Measurements from ENCODE around the gene HCN2. TPM values are rescaled to one million over a fixed set of nuclear protein-coding genes. Genes with fewer than 3 reads are reported as not detected.

HCN2 gene
- total RNA-seq, 4 donors from 2014 or later: not detected

DNA sequence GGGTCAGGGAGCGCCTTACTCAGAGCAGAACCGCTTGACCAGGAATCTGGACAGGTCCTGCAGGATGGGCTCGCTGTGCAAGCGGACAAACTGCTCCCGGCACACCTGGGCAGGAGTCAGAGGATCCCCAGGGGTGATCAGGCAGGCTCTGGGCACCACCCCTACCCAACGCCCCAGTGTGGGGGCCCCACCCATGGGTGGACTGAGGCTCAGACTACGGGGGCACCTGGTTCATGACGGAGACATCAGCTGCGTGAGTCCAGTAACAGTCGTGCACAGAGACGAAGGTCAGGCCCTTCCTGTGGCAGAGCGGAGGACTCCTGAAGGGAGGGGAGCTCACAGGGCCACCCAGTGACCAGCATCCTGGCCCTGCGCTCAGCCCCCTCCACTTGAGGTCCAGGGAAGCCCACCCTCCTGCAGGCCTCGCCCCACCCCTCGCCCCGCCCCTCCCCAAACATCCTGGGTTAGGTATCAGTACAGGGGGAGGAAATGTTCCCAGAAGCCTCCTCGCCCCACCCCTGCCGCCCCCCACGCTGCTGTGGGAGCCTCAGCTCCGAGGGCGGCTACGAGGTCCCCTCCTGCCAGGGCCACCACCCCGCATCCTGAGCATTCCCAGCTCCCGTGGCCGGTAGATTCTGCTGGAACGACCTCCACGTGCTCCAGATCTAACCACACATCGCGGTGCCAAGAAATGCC, 28.0 kb downstream of the HCN2 start:
- TF ChIP-seq, protein P1, sequence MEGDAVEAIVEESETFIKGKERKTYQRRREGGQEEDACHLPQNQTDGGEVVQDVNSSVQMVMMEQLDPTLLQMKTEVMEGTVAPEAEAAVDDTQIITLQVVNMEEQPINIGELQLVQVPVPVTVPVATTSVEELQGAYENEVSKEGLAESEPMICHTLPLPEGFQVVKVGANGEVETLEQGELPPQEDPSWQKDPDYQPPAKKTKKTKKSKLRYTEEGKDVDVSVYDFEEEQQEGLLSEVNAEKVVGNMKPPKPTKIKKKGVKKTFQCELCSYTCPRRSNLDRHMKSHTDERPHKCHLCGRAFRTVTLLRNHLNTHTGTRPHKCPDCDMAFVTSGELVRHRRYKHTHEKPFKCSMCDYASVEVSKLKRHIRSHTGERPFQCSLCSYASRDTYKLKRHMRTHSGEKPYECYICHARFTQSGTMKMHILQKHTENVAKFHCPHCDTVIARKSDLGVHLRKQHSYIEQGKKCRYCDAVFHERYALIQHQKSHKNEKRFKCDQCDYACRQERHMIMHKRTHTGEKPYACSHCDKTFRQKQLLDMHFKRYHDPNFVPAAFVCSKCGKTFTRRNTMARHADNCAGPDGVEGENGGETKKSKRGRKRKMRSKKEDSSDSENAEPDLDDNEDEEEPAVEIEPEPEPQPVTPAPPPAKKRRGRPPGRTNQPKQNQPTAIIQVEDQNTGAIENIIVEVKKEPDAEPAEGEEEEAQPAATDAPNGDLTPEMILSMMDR (IDR thresholded peaks at IDR 0.05; ENCODE audit: low read depth): no peak

DNA sequence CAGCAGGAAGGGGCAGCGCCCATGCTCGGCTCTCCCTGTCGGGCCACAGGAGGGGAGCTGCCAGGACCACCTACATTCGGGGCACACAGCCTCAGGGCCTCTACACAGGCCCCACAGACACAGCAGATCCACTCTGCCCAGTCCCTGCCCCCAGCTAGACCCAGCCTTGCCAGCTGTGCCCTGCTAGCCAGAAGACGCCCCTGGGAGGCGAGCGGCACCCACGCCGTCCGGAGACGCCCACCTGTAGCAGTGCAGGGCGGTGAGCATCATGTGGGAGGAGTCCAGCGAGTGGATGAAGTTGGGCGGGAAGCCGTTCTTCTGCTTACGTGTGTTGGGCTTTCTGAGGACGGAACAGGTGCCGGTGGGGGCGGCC, 28.6 kb downstream of the HCN2 start:
- TF ChIP-seq, protein P1 (IDR thresholded peaks at IDR 0.05; ENCODE audit: low read depth): no peak

- TF ChIP-seq, protein P1 (IDR thresholded peaks at IDR 0.05; ENCODE audit: low read depth): no peak
Observed at GRCh38 chr19:618674-619285, 29.1 kb downstream of the HCN2 start.

GRCh38 chr19:619286-620002, 29.8 kb downstream of the HCN2 start:
- TF ChIP-seq, protein P1 (IDR thresholded peaks at IDR 0.05; ENCODE audit: low read depth): no peak

DNA sequence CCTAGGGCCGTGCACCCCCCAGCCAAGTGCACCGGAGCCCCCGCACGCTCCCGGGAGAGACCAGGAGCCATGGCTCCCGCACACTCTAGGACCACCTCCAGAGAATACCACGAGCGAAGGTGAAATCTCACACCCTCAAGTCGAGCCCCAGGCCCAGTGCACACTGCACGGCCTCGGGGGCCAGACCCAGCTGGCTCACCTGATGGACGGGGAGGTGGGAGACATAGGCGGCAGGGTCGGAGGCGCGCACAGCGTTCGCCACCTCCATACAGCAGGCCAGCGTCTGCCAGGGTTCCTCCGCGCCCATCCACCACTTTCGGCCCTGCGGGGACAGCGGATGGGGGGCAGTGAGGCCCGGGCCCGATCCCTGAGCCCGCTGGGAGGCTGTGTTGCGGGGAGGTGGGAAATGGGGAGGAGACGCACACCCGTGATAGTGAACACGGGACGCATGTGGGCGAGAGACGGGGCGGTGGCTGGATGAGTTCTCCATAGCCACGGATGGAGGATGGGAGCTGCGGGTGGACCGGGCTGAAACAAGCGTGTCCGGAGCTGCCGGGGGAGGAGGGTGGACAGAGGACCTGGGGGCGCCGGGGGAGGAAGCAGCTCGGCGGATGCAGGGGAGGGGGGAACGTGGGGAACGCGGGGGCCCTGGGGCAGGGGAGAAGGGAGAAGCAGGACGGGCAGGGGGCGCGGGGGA, 30.6 kb downstream of the HCN2 start:
- TF ChIP-seq, protein P1 (IDR thresholded peaks at IDR 0.05; ENCODE audit: low read depth): no peak

DNA sequence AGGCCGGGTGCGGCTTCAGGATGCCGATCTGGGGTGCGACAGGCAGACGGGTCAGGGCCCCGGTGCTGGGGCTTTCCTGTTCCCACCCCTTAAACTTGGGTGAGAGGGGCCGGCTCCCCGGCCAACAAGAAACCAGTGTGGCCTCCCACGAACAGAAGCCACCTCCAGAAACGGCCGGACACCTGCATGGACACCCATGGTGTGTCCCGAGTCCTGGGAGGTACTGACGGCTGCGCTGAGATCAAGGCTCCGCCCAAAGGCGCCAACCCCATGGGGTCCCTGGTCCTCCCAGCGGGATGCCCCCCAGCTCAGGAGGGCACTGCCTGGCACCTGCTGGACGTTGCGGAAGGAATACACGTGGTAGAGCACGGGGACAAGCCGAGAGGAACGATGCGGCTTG, 32.1 kb downstream of the HCN2 start:
- TF ChIP-seq, protein P1 (IDR thresholded peaks at IDR 0.05; ENCODE audit: low read depth): no peak

DNA sequence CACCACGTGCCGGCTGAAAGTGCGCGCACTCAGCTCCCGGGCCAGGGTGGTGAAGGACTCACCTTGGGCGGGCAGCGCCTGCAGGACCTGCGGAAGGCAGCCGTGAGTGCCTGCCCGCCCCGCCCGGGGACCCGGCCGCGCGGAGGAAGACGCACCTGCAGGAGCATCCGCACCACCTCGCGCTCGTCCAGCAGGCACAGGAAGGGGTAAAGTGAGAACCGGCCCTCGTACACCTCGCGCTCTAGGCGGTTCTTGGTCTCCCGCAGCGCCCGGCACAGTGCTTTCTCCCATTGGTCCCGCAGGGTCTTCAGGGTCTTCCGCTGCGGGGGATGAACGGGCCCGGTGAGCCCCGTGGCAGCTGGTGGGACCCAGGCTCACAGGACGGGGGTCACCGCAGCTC, 33.0 kb downstream of the HCN2 start:
- TF ChIP-seq, protein P1 (IDR thresholded peaks at IDR 0.05; ENCODE audit: low read depth): no peak

Data from subcutaneous adipose tissue (tissue), 4 donors.